Left lung (tissue), 10 donors: ENCODE data around the gene CDH4. TPM values are rescaled to one million over a fixed set of nuclear protein-coding genes. Genes with fewer than 3 reads are reported as not detected.

Source experiments
- ATAC-seq: fragments of 200-7000 bp; cut with Tn5 transposase; one replicate; pipeline ENCODE4 v1.9.1; 2020; ENCODE audit warnings: moderate library complexity
- DNase-seq, 4 donors: peaks; one replicate each; pipeline ENCODE4 v3.0.0-alpha.2; 2013 to 2020
- H3K27ac ChIP-seq, 2 donors: fragments of 200-600 bp; sonication (generic) in 1 of 2; one replicate each; pipeline versions ENCODE4 v1.5.0 to v1.8.0; 2020 to 2021
- H3K27me3 ChIP-seq, 2 donors: fragments of 200-600 bp; sonication (generic) in 1 of 2; one replicate each; pipeline versions ENCODE4 v1.5.0 to v1.8.0; 2020 to 2021
- H3K36me3 ChIP-seq, 2 donors: fragments of 200-600 bp; sonication (generic) in 1 of 2; one replicate each; pipeline versions ENCODE4 v1.5.0 to v1.8.0; 2020 to 2021
- H3K4me1 ChIP-seq, 2 donors: fragments of 200-600 bp; one replicate each; pipeline ENCODE4 v1.8.0; 2021
- H3K4me3 ChIP-seq, 2 donors: fragments of 200-600 bp; sonication (generic) in 1 of 2; one replicate each; pipeline versions ENCODE4 v1.5.0 to v1.8.0; 2020 to 2021; ENCODE audit warnings: mild to moderate bottlenecking in 1 of 2
- H3K9me3 ChIP-seq, 2 donors: fragments of 200-600 bp; sonication (generic) in 1 of 2; one replicate each; pipeline versions ENCODE4 v1.5.0 to v1.8.0; 2020 to 2021
- intact Hi-C, 2 donors: fragments of 100-400 bp; cut with DNase I; formaldehyde crosslinking; loops; one replicate each; pipeline versions ENCODE4 v1.11.2 to v1.14.2; 2022
- polyA plus RNA-seq, 6 donors: library from polyadenylated mRNA; unstranded; fragments of 120-200 nt; gene quantifications; one replicate each; pipeline ENCODE4 v1.2.1, GENCODE V29; 2013; ENCODE audit not compliant: insufficient read length in 6 of 6
- total RNA-seq, 2 donors: library from RNA; stranded (reverse); fragmentation: NEBNext Ultra II Directional; extraction: Animal tissue kit (Norgen Biotek cat#: 25700); gene quantifications; one replicate each; pipeline ENCODE4 v1.2.1, GENCODE V29; 2021
- TF ChIP-seq, protein P1 (sequence below), 2 donors: fragments of 200-600 bp; sonication (generic) in 1 of 2; IDR thresholded peaks; one replicate each; pipeline versions ENCODE4 v1.5.0 to v1.8.0; 2021; ENCODE audit warnings: antibody characterized with exemption in 2 of 2
- donor health status: DM: no; HTN: yes; CAD: no.
- donor health status: DM: no; HTN: no; CAD: no.

Gene CDH4
- total and polyA plus RNA-seq, 8 donors = 0.24 to 10.8 (median 5.1) TPM

DNA sequence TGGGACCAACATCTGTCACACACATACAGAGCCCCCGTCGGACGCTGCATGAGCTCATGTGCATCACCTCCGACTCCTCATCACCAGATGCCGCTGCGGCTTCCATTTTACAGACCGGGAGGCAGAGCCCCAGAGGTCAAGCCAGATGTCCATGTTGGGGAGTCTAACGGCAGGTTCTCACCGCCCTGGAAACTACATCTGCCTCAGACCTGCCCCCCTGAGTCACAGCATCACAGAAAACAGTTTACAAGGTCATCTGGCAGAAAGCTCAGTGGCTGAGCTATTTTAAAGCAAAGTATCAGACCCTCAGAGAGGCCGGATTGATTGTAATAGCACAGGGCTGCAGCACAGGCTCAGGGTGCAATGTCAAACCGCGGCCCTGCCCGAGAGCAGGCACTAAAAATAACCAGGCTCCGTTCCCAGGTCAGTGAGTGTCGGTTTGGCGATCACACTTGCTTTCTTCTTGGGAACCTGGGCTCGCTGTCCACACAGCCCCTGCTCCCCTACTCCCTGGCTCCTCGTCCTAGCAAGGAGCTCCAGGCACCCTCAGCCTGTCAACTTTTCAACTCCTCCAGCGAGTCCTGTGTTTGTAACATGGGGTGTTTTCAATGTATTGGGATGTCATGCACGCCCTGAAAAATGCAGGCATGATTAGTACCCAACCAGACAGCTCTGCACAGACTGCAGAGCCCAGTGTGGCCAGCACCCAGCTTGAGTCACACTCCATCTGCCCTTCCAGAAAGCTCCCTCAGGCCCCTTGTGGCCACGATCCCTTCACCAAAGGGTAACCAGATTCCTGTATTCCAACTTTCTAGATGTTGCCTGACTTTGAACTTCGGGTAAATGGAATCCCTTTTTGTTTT is 264.5 kb downstream of the CDH4 start:
- no peak for DNase-seq
- Histone ChIP-seq H3K27ac (no peak overlapping the region), H3K27me3 (peaks cover 0 to 55% of the 10 kb centered on the region in 2 donors), H3K4me1 (no peaks in the 10 kb centered on the region), H3K4me3 (no peak overlapping the region), H3K9me3 (peaks cover 0 to 6% of the 10 kb centered on the region in 2 donors), H3K36me3 (no peaks in the 10 kb centered on the region)
- TF ChIP-seq, protein P1, sequence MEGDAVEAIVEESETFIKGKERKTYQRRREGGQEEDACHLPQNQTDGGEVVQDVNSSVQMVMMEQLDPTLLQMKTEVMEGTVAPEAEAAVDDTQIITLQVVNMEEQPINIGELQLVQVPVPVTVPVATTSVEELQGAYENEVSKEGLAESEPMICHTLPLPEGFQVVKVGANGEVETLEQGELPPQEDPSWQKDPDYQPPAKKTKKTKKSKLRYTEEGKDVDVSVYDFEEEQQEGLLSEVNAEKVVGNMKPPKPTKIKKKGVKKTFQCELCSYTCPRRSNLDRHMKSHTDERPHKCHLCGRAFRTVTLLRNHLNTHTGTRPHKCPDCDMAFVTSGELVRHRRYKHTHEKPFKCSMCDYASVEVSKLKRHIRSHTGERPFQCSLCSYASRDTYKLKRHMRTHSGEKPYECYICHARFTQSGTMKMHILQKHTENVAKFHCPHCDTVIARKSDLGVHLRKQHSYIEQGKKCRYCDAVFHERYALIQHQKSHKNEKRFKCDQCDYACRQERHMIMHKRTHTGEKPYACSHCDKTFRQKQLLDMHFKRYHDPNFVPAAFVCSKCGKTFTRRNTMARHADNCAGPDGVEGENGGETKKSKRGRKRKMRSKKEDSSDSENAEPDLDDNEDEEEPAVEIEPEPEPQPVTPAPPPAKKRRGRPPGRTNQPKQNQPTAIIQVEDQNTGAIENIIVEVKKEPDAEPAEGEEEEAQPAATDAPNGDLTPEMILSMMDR (IDR thresholded peaks at IDR 0.05) = no peak
- ATAC-seq = no peak
- intact Hi-C loops = no loop called here

DNA sequence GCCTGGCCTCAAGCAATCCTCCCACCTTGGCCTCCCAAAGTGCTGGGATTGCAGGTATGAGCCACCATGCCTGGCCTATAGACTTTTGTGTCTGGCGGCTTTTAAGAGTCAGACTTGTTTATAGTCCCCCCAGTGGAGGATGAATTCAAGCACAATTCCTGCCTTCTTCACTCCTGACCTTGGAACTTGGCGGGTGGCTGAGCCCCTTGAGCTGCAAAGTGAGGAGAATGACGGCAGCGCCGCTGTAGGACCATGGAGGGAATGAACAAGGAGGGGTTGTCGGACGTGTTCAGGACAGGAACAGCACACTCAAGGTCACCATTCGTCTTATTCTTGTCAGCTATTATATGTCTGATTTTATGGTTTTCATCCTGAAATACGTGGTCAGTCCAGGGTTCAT is 265.4 kb downstream of the CDH4 start:
- intact Hi-C loops = no loop called here
- no peak overlapping the region for H3K27ac ChIP-seq
- no peaks in the 10 kb centered on the region for H3K36me3 ChIP-seq
- peaks cover 0 to 63% of the 10 kb centered on the region in 2 donors for H3K27me3 ChIP-seq
- ATAC-seq (no peak), DNase-seq (no peak)
- H3K4me3 ChIP-seq = no peak overlapping the region
- H3K4me1 ChIP-seq = no peaks in the 10 kb centered on the region
- H3K9me3 ChIP-seq = peaks cover 0 to 9% of the 10 kb centered on the region in 2 donors
- TF ChIP-seq, protein P1 (IDR thresholded peaks at IDR 0.05) = no peak

GRCh38 chr20:61518424-61518951 is 266.4 kb downstream of the CDH4 start:
- H3K27ac ChIP-seq = no peak overlapping the region
- no peaks in the 10 kb centered on the region for H3K36me3 ChIP-seq
- no peak overlapping the region for H3K4me3 ChIP-seq
- ATAC-seq = no peak
- intact Hi-C loops = no loop called here
- no peak for DNase-seq
- peaks cover 0 to 18% of the 10 kb centered on the region in 2 donors for H3K9me3 ChIP-seq
- TF ChIP-seq, protein P1 (IDR thresholded peaks at IDR 0.05) = no peak
- no peaks in the 10 kb centered on the region for H3K4me1 ChIP-seq
- H3K27me3 ChIP-seq = peaks cover 0 to 74% of the 10 kb centered on the region in 2 donors

DNA sequence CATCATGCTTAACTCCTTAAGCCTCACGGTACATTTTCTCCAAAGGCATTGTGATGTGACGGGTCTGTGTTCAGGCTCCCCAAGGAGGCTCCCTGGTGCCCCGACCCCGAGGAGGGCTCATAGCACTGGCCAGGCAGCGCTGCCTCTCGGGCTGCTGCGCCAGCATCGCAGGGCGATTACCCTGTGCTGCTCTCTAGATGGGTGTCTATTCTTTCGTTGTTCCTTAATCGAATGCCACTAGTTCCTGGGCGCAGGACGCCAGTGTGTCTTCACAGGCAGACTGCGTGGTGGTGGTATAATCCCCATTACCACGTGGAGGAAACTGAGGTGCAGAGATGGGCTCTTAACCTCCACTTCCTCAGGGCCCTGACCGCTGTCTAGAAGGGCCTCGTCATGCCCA is 267.4 kb downstream of the CDH4 start:
- DNase-seq = no peak
- TF ChIP-seq, protein P1 (IDR thresholded peaks at IDR 0.05) = no peak
- peaks cover 0 to 18% of the 10 kb centered on the region in 2 donors for H3K9me3 ChIP-seq
- intact Hi-C loops = no loop called here
- H3K27ac ChIP-seq = no peak overlapping the region
- no peak overlapping the region for H3K4me3 ChIP-seq
- H3K27me3 ChIP-seq = peaks cover 0 to 77% of the 10 kb centered on the region in 2 donors
- no peaks in the 10 kb centered on the region for H3K4me1 ChIP-seq
- ATAC-seq = no peak
- H3K36me3 ChIP-seq = no peaks in the 10 kb centered on the region

DNA sequence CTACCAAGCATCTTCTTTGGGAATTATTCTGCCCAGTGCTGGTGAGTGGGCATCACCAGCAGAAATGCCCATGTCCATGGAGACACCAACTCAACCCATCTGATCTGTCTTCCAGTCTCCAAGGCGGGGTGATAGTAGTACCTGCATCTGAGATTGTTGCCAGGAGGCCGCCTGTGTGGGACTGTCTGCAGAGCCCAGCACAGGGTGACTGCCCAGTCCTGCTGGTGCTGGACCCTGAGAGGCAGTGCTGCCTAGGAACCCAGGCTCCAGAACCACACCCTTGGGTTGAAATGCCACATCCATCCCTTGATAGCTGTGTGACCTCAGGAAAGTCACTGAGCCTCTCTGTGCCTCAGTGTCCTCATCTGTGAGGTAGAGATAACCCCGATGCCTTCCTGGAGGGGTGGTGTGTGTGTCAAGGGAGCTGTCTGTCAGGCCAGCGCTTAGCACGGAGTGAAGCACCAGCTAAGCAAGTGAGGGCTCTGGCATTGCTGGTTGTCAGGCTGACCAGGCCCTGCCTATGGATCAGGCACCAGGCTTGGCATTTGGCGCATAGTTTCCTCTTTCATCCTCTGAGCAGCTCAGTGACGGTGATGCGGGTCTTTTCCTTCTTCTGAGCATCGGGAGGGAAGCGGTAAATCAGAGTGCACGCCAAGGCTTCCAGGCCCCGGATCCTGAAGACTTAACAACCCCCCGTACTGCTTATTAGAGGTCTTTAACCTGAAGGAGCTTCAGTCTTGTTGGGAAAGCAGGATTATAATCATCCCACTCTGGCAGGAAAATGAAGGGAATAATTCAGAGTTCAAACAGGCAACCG is 268.2 kb downstream of the CDH4 start:
- no peaks in the 10 kb centered on the region for H3K4me1 ChIP-seq
- no peaks in the 10 kb centered on the region for H3K36me3 ChIP-seq
- TF ChIP-seq, protein P1 (IDR thresholded peaks at IDR 0.05) = no peak
- H3K9me3 ChIP-seq = peaks cover 0 to 18% of the 10 kb centered on the region in 2 donors
- no peak overlapping the region for H3K27ac ChIP-seq
- no peak for DNase-seq
- ATAC-seq = no peak
- peaks cover 0 to 76% of the 10 kb centered on the region in 2 donors for H3K27me3 ChIP-seq
- H3K4me3 ChIP-seq = no peak overlapping the region
- intact Hi-C loops = no loop called here
